H1 (cell line): Measurements from ENCODE around the gene TMEM156. TPM values are rescaled to one million over a fixed set of nuclear protein-coding genes. Genes with fewer than 3 reads are reported as not detected.

Experiments
- CHD7 ChIP-seq: fragments of 300-600 bp; sonication (generic); IDR thresholded peaks from 2 replicates; pipeline ENCODE4 v1.7.1; 2012; ENCODE audit warnings: low read length, moderate library complexity, mild to moderate bottlenecking, inconsistent platforms; ENCODE audit not compliant: insufficient replicate concordance
- TAF7 ChIP-seq: optimal IDR thresholded peaks from 2 replicates; pipeline ENCODE3; 2011; ENCODE audit warnings: low read depth, mild to moderate bottlenecking, inconsistent platforms, low read length, moderate library complexity, borderline replicate concordance
- polyA plus RNA-seq, 7 experiments: library from polyadenylated mRNA; depleted of rRNA in 3 of 7; stranded (reverse) in 5 of 7; unstranded in 2 of 7; fragments of >200 nt in 5 of 7; fragments of 200-250 nt in 2 of 7; gene quantifications; 1 replicate in 5 of 7; 2 replicates in 1 of 7; 4 replicates in 1 of 7; pipeline versions ENCODE4 v1.2.1 to v1.2.3, GENCODE V29; 2011 to 2013; ENCODE audit warnings: missing spikeins in 2 of 7, mixed read lengths in 2 of 7
- total RNA-seq: library from RNA; stranded (reverse); fragmentation: NEBNext Ultra II Directional; extraction: Animal tissue kit (Norgen Biotek cat#: 25700); gene quantifications from 2 replicates; pipeline ENCODE4 v1.2.1, GENCODE V29; 2021

The TMEM156 gene
- total and polyA plus RNA-seq, 2 of the 8 experiments (the other 6 are each of a cell fraction or from before 2014, with no cell fraction given) = not detected

- TF ChIP-seq CHD7 = no peak
- no peak for TF ChIP-seq TAF7
Observed at GRCh38 chr4:38965866-38966265, 66.3 kb downstream of the TMEM156 start (continued).
